ENCODE data around the gene CTAGE9.

- TF ChIP-seq RARB (CRISPR knock-in tag; IDR thresholded peaks at IDR 0.05), result no peak
- no peak for TF ChIP-seq GLIS3 (CRISPR knock-in tag; IDR thresholded peaks at IDR 0.05)
- no peak for TF ChIP-seq BACH2 (CRISPR knock-in tag; IDR thresholded peaks at IDR 0.05; ENCODE audit: borderline replicate concordance)
- TF ChIP-seq ZNF70 (CRISPR knock-in tag; IDR thresholded peaks at IDR 0.05), result no peak
- no peak for TF ChIP-seq ARNTL (CRISPR knock-in tag; IDR thresholded peaks at IDR 0.05; ENCODE audit: borderline replicate concordance, low read depth)
- TF ChIP-seq, protein P1, sequence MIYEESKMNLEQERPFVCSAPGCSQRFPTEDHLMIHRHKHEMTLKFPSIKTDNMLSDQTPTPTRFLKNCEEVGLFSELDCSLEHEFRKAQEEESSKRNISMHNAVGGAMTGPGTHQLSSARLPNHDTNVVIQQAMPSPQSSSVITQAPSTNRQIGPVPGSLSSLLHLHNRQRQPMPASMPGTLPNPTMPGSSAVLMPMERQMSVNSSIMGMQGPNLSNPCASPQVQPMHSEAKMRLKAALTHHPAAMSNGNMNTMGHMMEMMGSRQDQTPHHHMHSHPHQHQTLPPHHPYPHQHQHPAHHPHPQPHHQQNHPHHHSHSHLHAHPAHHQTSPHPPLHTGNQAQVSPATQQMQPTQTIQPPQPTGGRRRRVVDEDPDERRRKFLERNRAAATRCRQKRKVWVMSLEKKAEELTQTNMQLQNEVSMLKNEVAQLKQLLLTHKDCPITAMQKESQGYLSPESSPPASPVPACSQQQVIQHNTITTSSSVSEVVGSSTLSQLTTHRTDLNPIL (CRISPR knock-in tag; IDR thresholded peaks at IDR 0.05; ENCODE audit: low read depth), result no peak
- no peak for TF ChIP-seq PATZ1 (CRISPR knock-in tag; IDR thresholded peaks at IDR 0.05; ENCODE audit: borderline replicate concordance)
- no peak for TF ChIP-seq TOX (CRISPR knock-in tag; IDR thresholded peaks at IDR 0.05; ENCODE audit: borderline replicate concordance)
- no peak for TF ChIP-seq ISL1 (CRISPR knock-in tag; IDR thresholded peaks at IDR 0.05)
- TF ChIP-seq CSRNP3 (CRISPR knock-in tag; IDR thresholded peaks at IDR 0.05), result no peak
Observed at GRCh38 chr6:131727868-131728267, 17.1 kb upstream of the CTAGE9 start.
